Measurements from ENCODE around the gene CHI3L2.

DNA sequence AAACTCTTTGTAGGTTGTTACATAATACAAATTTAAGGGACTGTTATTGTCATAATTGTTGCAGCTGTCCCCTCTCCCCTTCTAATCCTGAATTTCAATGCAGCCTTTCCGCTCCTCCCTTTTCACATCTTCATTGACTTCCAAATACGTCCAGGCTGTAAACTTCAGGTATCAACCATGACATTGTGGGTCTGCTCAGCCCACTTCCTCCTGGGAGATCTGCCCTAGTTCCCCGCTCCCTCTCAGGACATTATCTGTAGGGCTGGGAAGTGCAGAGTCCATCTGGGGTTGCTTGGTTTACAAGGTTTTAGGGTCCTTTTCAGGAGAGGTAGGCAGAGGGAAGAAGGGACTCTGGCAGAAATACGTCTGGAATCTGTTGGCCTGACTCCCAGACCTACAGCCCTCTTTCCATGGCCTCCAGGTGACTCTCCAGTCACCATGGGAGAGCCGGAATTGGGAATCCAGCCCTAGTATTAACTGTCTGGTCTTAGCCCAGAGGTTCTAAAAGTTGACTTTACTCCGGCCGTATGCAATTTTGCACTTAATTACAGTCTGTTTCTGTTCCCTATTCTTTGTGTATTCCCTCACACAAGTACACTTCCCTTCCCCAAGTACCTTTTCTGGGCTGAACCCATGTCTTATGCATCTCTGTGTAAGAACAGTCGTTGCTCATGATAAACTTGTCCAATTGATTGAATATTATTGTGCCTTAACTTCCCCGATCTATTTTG, 22.4 kb upstream of the CHI3L2 start:
- TF ChIP-seq POLR2A (IDR thresholded peaks at IDR 0.05; ENCODE audit: low read depth, low read length) (no peak), FOS (IDR thresholded peaks at IDR 0.05; ENCODE audit: low read depth, low read length) (no peak), RAD21 (IDR thresholded peaks at IDR 0.05; ENCODE audit: low read length) (no peak), MAFK (IDR thresholded peaks at IDR 0.05; ENCODE audit: low read depth, low read length) (no peak), CEBPB (IDR thresholded peaks at IDR 0.05; ENCODE audit: low read depth, low read length) (no peak), BHLHE40 (IDR thresholded peaks at IDR 0.05; ENCODE audit: low read depth, low read length) (no peak), RFX5 (IDR thresholded peaks at IDR 0.05; ENCODE audit: low read depth, low read length) (no peak)
- TF ChIP-seq, protein P1, sequence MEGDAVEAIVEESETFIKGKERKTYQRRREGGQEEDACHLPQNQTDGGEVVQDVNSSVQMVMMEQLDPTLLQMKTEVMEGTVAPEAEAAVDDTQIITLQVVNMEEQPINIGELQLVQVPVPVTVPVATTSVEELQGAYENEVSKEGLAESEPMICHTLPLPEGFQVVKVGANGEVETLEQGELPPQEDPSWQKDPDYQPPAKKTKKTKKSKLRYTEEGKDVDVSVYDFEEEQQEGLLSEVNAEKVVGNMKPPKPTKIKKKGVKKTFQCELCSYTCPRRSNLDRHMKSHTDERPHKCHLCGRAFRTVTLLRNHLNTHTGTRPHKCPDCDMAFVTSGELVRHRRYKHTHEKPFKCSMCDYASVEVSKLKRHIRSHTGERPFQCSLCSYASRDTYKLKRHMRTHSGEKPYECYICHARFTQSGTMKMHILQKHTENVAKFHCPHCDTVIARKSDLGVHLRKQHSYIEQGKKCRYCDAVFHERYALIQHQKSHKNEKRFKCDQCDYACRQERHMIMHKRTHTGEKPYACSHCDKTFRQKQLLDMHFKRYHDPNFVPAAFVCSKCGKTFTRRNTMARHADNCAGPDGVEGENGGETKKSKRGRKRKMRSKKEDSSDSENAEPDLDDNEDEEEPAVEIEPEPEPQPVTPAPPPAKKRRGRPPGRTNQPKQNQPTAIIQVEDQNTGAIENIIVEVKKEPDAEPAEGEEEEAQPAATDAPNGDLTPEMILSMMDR (conservative IDR thresholded peaks at IDR 0.05; ENCODE audit: low read depth, low read length): no peak
- TF ChIP-seq, protein P2, sequence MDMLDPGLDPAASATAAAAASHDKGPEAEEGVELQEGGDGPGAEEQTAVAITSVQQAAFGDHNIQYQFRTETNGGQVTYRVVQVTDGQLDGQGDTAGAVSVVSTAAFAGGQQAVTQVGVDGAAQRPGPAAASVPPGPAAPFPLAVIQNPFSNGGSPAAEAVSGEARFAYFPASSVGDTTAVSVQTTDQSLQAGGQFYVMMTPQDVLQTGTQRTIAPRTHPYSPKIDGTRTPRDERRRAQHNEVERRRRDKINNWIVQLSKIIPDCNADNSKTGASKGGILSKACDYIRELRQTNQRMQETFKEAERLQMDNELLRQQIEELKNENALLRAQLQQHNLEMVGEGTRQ (IDR thresholded peaks at IDR 0.05; ENCODE audit: low read depth, low read length): no peak
